Kidney tubule cell (primary cell): ENCODE data around the gene GAS2L1.

ENCODE experiments used
- DNase-seq: peaks from one replicate; pipeline ENCODE4 v3.0.0-alpha.2; 2018; ENCODE audit warnings: low spot score

Gene GAS2L1

GRCh38 chr22:29309332-29310064 is 3.0 kb downstream of the GAS2L1 start:
- DNase-seq = no peak

DNA sequence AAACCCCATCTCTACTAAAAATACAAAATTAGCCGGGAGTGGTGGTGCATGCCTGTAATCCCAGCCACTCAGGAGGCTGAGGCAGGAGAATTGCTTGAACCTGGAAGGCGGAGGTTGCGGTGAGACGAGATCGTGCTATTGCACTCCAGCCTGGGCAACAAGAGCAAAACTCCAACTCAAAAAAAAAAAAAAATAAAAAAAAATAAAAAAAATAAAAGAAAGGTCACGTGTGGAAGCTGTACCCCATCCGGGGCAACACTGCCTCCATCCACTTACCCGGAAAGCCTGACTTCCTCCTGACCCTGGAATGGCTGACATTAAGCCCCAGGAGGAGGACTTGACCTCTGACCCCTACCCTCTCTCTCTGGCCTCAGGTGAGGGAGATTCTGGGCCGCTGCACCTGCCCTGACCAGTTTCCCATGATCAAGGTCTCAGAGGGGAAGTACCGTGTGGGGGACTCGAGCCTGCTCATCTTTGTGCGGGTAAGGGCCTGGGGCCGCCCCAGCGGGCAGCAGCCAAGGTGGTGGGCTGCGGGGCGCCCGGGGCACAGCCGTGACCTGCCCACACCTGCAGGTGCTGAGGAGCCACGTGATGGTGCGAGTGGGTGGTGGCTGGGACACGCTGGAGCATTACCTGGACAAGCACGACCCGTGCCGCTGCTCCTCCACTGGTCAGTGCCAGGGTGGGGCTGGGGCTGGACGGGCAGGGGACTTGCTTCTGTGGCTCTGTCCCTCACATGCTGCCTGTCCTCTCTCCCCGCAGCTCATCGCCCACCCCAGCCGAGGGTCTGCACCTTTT is 3.8 kb downstream of the GAS2L1 start:
- no peak for DNase-seq

- peak; percentile 95 for DNase-seq
These were observed 4.5 kb downstream of the GAS2L1 start for GRCh38 chr22:29310863-29311339.

- no peak for DNase-seq
These were observed 5.2 kb downstream of the GAS2L1 start for GRCh38 chr22:29311464-29312217.

DNA sequence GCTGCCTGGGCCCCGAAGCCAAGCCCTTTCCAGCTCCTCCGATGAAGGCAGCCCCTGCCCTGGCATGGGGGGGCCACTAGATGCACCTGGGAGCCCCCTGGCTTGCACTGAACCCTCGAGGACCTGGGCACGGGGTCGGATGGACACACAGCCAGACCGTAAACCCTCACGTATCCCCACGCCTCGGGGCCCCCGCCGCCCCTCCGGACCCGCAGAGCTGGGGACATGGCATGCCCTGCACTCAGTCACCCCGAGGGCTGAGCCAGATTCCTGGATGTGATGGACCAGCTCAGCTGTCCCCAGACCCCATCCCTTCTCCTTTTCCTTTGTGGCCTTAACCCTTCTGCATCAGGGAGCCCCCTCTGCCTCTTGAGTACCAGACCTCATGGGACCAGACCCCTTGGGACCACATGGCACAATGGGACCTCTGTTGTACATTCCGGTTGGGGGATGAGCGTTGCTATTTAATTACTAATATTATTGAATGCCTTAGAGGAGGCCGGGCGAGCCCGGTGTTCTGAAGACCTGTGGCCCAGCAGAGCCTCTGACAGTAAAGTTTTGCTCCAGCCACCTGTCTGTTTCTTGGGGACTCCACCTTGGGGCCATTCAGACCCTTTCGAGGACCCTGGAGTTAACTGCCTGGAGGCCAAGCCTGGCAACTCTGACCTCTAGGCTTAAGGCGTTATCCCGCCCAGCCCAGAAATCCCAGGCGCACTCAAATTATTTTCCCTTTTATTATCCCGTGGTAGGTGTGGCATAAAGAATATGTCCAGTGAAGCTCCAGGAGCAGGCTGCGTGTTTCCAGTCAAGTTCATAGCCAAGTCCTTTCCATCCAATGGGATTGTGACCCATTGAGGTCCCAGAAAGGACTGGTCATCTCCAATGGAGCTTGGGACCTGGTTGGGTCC is 6.0 kb downstream of the GAS2L1 start:
- DNase-seq = no peak

- DNase-seq = peak; percentile 28
These were observed 6.7 kb downstream of the GAS2L1 start for GRCh38 chr22:29313126-29313575.

DNA sequence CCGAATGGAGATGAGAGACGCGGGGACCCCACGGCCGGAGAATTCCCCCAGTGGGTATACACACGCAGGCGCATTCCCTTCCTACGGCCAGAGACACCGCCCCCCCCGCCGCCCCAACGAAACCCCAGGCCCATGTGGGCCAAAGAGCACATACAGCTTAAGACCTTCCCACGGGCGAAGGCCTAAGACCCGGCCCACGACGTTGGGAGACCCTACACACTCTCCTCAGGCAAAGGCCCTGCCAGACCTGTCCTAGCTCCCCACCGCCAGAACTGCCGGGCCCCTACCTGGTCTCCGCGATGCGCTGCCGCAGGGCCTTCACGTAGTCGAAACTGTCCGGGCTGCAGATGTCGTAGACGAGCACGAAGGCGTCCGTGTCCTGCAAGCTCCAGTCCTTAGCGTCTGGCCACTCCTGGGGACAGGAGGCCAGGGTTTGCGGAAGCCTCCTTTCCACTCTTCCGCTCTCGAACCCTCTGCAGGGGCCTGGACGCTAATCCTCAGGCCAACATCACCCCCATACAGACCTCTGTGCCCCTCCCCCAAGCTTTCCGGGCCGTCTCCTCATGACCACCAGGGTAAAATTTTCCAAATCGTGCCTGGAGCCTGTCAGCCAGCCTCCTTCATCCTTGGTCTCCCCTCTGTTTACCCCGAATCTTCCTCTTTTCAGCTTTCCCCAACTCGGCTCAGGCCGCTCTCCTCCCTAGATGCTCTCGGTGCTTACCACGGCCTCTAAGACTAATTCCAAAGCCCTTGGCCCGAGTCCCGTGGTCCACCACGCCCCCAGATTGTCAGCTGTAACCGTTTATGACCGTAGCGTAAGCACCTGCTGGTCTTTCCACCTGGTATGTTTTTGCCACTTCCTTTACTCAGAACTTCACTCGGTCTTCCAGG is 7.4 kb downstream of the GAS2L1 start:
- DNase-seq = peak; percentile 36

GRCh38 chr22:29314537-29315285 is 8.3 kb downstream of the GAS2L1 start:
- DNase-seq = no peak

- DNase-seq = no peak
These were observed 9.1 kb downstream of the GAS2L1 start, which contains the start of gene RASL10A for GRCh38 chr22:29315286-29316140. Gene RASL10A (minus strand): TSS chr22:29315697. CDS start chr22:29315246, 451 bp downstream.

DNA sequence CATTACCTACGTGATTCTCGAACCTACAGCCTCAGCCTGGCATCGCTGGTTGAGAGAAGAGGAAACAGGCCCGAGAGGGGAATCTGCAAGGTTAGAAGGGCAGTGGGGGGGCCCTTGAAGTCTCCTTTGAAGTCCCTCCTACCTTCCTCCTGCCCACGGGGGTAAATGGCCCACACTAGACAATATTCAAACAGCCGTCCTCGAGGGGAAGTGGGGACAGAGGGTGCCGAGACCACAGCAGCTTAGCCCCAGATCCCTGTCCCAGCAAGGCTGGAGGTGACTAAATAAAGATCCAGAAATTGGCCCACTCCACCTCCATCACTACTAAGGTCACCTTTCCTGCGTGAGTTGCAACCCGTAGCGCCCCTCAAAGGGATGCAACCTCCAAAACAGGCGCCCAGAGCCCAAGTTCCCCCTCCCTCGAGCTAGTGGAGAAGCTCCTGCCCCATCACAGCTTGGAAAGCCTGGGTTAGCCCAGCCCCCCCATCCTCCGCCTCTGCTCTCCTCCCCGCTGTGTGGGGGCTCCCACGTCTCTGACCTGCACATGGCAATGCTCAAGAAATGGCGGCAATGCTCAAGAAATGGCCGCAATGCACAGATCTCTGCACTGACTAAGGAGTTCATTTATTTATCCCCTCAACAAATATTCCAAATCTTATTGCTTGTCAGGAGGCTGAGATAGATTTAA is 9.8 kb downstream of the GAS2L1 start:
- no peak for DNase-seq

- no peak for DNase-seq
These were observed 11.5 kb downstream of the GAS2L1 start for GRCh38 chr22:29317827-29318454.

DNA sequence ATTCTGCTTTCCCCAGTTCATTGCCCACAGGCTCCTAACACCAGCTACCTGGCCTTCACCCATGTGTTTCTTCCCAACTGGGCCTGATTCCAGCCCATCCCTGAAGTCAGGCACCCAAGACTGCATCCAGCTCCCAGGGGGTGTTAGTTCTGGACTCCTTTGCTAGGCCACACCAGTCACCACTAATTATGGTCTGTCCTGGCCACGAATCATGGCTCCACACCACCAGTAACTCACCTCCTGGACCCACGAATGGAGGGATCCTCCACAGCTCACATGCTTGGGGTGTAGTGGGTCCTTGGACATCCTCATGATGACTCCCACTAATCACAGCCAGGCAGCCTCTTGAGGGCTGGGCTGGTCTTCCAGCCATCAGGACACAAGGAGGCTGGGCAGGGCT is 12.6 kb downstream of the GAS2L1 start:
- DNase-seq = no peak

GRCh38 chr22:29320546-29320945 is 14.1 kb downstream of the GAS2L1 start:
- DNase-seq = no peak

GRCh38 chr22:29323641-29324040 is 17.2 kb downstream of the GAS2L1 start:
- no peak for DNase-seq

- DNase-seq = no peak
These were observed 18.9 kb downstream of the GAS2L1 start for GRCh38 chr22:29325356-29325755.

GRCh38 chr22:29325785-29326315 is 19.4 kb downstream of the GAS2L1 start:
- DNase-seq = no peak

- DNase-seq = no peak
These were observed 20.0 kb downstream of the GAS2L1 start for GRCh38 chr22:29326481-29326880.
